HG03159 (cell line): ENCODE results near the gene WNT9B.

Experiments
- ATAC-seq: cut with Tn5 transposase; IDR thresholded peaks from one replicate; pipeline ENCODE4 v1.9.1; 2021; ENCODE audit warnings: mild to moderate bottlenecking, moderate library complexity; ENCODE audit not compliant: unreplicated experiment

Gene WNT9B

DNA sequence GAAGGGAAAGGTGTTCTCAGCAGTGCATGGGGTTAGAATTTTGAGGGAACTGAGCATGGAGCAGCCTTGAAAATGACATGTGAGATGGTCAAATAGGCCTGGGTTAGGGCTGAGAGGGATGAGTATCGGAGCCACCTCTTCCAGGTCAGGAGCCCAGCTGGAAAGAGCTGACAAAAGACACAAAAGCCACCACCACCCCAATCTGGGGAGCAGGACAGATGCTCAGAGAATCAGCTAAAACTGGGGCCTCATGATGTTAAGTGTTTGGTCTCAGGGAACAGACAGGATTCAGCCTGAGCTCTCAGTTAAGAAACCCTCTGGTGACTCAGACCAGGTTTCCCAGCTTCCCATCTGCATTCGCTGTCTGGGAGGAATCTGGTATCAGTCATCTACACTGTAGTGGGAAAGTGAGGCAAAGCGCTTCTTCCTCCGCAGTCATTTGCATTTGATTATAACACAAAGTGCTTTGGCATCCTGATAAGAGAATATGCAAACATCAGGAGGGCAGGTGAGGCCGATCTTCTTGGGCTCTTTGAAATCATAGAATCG lies 2.6 kb downstream of the WNT9B start:
- ATAC-seq = no peak

DNA sequence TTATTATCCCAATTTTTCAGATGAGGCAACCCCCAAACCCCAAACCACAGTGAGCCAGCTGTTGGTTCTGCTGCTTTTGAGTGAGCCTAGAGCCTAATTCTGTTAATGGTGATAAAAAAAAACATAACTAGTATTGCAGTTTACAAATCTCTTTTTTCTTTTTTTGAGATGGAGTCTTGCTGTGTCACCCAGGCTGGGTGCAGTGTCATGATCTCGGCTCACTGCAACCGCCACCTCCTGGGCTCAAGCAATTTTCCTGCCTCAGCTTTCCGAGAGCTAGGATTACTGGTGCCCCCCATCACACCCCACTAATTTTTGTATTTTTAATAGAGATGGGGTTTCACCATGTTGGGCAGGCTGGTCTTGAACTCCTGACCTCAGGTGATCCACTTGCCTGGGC lies 3.1 kb downstream of the WNT9B start:
- ATAC-seq = no peak

DNA sequence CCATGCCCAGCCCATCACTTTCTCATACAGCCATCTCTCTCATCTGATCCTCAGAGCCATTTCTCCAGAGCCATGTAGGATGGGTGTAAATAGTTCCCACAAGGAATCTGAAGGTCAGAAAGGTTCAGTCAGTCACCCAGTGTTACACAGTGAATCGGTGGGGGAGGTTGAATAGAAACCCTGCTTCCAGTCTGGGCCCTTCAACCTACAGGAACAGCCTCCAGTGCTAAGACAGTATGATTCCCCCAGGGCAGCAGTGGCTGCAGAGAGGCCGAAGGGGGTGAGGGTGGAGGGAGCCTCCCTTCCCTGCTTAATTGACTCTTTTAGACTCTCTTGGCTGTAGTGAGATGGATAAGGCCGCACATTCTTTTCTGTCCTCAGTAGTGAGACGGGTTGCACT lies 3.6 kb downstream of the WNT9B start:
- ATAC-seq = no peak

DNA sequence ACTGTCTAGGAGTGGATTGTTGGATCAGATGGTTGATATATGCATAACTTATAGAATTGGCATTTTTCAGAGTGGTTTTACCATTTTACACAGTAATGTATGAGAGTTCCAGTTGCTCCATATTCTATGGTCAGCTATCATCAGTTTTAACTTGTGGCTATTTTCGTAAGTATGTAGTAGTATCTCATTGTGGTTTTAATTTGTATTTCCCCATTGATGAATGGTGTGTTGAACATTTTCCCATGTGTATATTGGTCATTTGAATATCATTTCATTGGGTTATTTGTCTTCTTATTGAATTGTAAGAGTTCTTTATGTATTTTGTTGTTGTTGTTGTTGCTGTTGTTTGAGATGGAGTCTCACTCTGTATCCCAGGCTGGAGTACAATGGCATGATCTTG lies 6.2 kb downstream of the WNT9B start:
- ATAC-seq = no peak

DNA sequence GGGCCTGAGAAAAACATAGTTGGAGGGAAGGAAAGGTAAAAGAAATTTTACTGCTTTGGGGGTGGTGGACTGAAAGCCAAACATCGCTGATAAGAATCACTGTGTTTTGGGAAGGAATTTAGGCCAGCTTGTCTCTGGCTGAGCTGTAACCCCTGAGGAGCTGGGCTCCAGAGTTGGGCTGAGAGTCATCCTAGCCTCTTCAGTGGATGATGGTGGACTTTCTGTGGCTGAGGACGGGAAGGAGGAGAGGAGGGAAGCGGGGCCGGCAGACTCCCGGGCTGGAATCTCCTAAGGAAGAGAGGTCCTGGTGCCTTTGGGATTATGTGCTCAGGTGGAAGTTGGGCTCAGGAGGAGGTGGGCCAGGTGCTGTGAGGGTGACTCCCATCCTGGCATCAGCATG lies 8.6 kb downstream of the WNT9B start:
- ATAC-seq = no peak

DNA sequence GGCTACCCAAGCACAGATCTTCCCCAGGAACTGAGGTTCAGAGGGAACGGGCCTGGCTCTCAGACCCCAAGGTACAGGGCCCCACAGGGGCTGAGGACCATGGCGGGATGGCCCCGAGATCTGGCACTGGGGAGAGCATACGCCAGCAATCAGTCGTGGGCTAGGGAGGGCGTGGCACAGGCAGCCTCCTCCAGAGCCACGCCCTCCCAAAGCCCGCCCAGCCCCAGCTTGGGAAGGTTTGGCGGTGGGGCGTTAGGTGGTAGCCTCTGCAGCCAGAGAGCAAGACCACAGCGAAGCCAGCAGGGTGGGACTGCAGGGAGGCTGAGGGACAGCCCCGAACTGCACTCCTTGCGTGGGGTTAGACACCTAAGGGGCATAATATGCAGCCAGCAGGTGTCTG lies 11.6 kb downstream of the WNT9B start:
- ATAC-seq = no peak

DNA sequence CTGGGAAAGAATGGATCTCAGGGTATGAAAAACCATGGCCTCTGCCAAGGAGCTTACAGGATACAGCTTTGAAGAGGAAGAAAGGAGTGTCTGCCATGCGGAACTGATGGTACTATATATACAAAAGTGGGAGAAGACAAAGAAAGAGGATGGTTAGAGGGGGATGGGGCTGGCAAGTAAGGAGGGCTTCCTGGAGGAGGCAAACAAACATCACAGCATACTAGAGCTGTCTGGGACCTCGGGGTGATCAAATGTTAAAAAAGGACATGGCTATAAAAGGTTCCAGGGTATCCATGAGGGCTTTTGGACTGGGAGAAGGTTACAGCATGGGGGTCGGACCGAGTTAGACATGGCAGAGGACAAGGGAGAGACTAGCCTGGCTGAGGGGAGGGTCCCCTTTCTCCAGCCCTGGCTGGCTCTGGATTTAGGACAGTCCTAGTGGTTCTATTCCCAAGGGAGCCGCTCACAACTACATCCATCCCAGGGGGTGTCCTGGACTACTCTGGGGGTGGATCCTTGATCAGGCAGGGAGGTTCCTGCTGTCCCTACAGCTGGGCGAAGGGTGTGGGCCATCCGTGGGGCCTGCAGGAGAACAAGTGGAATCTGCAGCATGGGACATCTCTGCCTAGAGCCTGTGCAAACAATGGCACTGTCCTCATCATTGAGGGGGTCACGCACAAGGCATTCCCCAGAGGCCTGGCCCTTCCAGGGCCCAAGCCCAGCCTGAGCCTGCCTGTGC lies 12.2 kb downstream of the WNT9B start:
- ATAC-seq = no peak

DNA sequence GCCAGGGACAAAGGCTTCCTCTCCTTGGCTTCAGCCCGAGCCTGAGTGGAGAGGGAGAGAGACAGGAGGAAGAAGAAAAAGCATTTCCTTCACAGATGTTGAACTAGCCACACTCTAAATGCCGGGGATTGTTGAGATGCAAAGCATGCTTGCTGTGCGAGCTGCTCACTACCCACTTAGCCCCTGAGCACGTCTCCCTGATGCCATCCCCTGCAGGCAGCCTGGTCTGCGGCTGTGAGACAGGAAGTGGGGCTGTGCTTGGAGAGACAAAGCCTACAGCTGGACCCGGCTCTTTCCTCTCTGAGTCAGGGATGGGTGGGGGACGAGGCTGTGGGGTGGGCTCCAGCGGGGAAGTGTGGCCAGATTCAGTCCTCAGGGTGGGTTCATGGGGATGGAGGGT lies 13.7 kb downstream of the WNT9B start:
- ATAC-seq = no peak

DNA sequence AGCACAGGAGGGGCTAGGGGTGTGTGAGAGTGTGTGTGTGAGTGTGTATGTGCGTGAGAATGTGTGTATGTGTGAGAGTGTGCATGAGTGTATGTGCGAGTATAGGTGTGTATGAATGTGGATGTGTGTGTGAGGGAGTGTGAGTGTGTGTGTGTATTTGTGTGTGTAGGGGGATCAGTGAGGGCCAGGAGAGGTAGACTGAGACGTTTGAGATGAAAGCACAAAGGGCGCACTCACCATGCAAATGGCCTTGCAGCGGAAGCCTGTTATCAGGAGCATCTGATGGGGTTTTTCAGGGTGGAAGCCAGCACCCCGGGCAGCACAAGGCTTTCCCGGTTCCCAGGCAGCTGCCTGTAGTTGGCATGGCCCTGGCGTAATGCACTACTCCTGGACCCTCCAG lies 14.9 kb downstream of the WNT9B start:
- ATAC-seq = no peak

DNA sequence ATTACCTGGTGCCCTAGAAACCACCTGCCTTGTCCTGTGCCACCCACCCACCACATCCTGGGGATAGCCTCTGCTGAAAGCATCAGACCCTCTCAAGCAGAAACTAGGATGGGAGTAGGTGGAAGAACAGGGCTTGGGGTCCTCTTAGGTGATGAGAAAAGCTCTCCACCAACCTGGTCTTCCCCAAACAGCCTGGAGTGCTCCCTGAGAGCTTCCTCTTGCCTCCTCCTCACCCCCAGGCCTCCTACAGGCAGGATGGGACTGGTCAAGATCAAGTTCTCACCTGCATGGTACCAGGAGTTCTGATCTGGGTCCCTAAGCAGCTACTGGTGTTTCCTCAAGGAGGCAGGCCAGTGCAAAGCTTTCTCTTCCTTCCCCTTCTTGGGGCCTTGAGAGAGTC lies 15.4 kb downstream of the WNT9B start:
- no peak for ATAC-seq

DNA sequence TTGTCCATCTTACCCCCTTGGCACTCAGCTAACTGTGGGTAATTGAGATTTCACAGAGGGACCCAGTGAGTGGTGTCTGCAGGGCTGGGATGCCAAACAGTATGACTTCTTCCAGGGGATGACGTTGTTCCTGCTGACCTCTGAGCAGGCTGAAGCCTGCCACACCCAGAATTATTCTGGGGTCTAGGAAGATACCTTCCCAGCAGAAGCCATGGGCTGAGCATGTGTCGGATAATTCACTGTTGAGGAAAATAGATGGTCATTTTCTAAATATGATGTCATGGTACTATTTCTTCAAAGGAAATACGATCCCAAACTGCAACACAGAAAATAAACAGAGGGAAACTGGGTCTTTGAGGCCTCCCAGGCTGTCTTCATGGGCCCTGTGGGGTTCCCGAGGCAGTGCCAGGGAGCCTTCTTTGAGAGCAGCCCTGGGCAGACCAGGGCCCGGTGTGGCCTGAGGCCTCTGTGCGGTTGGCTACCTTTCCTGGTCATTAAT lies 17.4 kb downstream of the WNT9B start:
- ATAC-seq = no peak

DNA sequence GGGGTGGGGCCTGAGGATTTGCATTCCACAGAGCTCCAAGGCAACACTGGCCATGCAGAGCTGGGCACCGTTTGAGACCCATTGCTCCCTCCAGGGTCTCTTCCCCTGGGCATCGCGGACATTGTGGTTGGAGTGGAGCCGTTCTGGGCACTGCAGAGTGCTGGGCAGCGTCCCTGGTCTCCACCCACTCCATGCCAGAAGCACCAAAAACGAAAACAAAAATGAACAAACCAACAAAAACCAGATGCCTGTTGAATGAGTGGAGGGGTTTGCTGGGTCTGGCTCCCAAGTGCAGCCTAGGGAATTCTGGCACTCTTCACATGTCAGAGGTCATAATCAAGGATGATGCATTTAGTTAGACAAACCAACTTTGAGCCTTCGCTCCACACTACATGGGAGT lies 17.9 kb downstream of the WNT9B start:
- ATAC-seq = no peak

DNA sequence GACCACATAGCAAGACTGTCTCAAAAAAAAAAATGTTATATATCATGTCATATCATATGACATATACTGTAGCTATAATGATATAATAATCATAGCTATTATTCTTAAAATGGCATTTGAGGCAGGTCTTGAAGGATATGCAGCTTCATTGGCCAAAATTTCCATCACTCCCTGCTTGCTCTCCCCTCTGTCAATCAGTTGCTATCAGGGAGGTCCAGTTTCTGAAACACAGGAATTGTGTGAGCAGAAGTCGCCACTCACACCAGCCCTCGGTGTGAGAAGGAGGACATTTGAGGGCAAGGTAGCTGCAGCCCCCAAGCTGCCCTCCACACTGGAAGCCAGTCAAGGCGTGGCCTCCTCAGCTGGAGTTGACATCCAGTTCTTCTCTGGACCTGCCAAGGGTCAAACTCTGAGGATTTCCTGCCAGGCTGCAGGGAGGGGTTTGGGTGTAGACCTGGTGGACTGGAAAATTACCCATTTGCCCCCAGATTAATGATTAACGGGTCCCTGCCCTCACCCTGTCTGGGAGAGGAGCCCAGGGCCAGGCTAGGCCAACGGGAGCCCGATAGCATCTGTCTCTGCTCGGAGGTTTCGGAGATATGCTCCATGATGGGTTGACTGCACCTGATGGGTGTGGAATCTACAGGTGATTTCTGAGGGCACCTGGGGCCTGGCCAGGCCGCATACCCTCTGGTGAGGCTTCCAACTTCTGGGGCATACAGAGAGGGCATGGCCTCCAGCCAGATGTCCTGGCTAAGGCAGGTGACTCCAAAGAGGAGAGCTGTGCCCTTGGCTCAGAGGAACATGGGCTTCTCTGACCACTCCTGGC lies 18.8 kb downstream of the WNT9B start:
- no peak for ATAC-seq

DNA sequence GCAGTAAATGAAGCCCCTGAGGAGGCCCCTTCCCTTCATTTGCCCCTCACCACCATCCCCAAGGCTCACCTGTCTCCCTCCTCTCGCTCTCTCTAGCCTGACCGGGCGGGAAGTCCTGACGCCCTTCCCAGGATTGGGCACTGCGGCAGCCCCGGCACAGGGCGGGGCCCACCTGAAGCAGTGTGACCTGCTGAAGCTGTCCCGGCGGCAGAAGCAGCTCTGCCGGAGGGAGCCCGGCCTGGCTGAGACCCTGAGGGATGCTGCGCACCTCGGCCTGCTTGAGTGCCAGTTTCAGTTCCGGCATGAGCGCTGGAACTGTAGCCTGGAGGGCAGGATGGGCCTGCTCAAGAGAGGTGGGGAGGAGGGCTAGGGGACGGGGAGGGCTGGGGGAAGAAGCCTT lies 21.0 kb downstream of the WNT9B start:
- ATAC-seq = no peak

DNA sequence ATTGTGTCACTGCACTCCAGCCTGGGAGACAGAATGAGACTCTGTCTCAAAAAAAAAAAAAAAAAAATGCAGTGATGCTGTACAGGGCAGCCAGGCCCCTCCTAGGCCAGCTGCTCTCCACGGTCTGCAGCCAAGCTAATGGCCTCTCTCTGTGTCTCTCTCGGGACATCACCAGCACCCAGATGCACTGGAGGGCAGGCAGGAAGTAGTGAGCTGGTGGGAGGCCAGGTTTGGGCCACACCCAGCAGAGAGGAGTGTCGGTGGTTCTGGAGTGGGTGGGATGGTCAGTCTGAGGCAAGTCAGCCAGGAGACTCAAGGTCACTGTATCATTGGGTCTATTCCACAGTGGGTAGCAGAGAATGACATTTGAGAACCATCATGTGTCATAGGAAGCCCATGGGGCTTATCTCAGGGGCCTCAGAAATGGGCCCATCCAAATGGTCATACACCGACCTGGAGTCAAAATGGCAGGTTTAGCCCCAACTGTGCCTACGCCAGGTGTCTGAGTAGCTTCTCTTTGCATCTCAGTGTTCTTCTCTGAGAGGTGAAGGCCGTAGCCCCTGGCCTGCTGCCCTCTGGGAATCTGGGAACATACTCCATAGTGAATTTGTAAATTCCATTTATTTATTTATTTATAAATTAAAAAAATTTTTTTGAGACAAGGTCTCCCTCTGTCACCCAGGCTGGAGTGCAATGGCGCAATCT lies 22.7 kb downstream of the WNT9B start:
- ATAC-seq = no peak

DNA sequence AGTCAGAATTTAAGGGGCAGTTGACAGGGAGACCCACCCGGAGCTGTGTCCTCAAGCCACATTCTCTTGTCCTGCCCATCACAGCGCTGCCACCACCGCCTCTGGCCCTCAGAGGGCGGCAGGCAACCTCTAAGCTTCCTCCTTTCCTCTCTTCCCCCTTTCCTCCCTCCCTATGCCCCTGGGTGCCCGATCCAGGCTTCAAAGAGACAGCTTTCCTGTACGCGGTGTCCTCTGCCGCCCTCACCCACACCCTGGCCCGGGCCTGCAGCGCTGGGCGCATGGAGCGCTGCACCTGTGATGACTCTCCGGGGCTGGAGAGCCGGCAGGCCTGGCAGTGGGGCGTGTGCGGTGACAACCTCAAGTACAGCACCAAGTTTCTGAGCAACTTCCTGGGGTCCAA lies 23.5 kb downstream of the WNT9B start:
- ATAC-seq = no peak

DNA sequence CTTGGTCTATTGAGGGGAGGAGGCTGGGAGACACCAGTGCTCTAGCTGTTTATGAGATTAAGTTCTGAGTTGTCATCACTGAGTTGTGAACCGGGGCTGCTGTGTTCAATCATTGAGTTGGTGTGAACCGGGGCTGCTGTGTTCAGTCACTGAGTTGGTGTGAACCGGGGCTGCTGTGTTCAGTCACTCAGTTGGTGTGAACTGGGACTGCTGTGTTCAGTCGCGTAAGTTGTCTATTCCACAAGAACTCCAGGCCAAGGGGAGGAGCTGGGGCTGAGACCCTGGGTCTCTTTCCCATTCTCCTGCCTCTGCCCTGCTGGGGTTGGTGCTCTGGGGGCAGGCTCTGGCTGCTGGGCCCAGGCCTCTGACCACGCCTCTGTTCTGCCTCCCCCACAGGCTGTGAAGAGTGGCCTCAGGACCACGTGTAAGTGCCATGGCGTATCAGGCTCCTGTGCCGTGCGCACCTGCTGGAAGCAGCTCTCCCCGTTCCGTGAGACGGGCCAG lies 24.5 kb downstream of the WNT9B start:
- ATAC-seq = no peak

DNA sequence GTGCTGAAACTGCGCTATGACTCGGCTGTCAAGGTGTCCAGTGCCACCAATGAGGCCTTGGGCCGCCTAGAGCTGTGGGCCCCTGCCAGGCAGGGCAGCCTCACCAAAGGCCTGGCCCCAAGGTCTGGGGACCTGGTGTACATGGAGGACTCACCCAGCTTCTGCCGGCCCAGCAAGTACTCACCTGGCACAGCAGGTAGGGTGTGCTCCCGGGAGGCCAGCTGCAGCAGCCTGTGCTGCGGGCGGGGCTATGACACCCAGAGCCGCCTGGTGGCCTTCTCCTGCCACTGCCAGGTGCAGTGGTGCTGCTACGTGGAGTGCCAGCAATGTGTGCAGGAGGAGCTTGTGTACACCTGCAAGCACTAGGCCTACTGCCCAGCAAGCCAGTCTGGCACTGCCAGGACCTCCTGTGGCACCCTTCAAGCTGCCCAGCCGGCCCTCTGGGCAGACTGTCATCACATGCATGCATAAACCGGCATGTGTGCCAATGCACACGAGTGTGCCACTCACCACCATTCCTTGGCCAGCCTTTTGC lies 25.0 kb downstream of the WNT9B start:
- no peak for ATAC-seq

DNA sequence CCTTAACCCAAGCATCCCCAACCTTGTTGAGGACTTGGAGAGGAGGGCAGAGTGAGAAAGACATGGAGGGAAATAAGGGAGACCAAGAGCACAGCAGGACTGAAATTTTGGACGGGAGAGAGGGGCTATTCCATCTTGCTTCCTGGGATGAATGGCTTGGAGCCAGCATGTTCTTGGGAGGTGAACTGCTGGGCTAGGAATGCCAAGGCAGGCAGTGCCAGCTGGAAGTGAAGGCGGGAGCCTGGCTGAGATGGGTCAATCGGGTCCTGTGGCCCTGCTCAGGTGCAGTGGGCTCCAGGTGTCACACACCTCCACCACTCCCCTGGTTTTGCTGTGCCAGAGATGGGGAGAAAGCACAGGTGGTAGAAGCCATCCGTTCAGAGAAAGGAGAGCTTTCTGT lies 25.5 kb downstream of the WNT9B start:
- no peak for ATAC-seq

DNA sequence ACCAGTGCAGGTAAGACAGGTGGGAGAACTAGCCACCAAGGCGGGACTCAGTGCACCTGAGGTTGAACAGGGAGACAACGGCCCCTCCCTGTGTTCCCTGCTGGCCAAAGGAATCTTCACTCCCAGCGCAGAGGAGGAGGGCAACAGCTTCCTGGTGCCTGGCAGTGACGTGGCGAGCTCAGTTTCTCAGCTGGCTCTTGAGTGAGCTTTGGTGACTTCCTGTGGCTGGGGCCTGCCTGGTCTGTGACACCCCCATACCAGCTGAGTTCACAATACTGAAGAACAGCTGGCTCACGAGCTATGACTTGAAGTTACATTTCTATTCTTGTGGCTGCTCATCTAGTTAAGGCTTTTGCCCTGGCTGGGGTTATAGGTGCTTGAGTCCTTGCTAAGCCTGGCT lies 26.1 kb downstream of the WNT9B start:
- no peak for ATAC-seq

DNA sequence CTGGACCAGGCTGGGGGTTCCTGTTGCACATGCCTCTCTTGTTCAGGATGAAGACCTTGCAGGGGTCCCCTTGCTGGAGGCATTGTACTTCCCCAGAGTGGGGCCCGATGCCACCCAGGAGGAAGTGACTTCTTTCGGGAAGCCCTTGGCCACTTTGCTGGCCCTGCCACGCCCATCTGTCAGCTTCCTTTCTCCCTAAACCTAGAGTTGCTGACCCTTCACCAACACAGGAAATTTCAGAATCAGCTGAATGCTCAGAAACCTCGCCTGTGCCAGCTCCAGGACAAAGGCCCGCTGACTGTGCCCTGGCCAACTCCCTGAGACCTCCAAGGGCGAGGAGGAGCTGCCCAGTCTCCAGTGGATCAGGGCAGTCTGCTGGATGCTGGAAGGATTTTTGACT lies 26.7 kb downstream of the WNT9B start:
- no peak for ATAC-seq
